Activated CD8-positive, alpha-beta memory T cell treated with anti-CD3 and anti-CD28 coated beads for 4 hours (primary cell): ENCODE results near the gene SRSF10.
"Not testable (repeated sequence)": the region's sequence is repeated elsewhere in the genome, so short reads cannot be mapped to it uniquely, and the experiment has no call there.

ENCODE experiments used
- DNase-seq, 2 donors: peaks; one replicate each; pipeline ENCODE4 v3.0.0-alpha.2; 2020; ENCODE audit warnings: low read depth in 2 of 2

SRSF10 gene

GRCh38 chr1:23979881-23980727 is at the start of gene SRSF10:
SRSF10 (minus strand) TSS chr1:23980327; CDS start chr1:23980255, 72 bp downstream.
- peak; percentile 95 for DNase-seq

- DNase-seq, result no peak
Measured at GRCh38 chr1:24027838-24028468, 47.8 kb upstream of the SRSF10 start.

- no peak for DNase-seq
Measured at GRCh38 chr1:24022581-24023361, 42.6 kb upstream of the SRSF10 start.

- DNase-seq, result no peak
Measured at GRCh38 chr1:24021403-24022266, 41.5 kb upstream of the SRSF10 start.

GRCh38 chr1:24020470-24020869 is 40.3 kb upstream of the SRSF10 start:
- no peak for DNase-seq

GRCh38 chr1:24020025-24020424 is 39.9 kb upstream of the SRSF10 start:
- DNase-seq, result no peak

- no peak for DNase-seq
Measured at GRCh38 chr1:24018611-24019580, 38.8 kb upstream of the SRSF10 start.

GRCh38 chr1:24015221-24016210 is 35.4 kb upstream of the SRSF10 start:
- no peak for DNase-seq

GRCh38 chr1:24012878-24013277 is 32.8 kb upstream of the SRSF10 start:
- DNase-seq, result not testable (repeated sequence)

GRCh38 chr1:24010650-24011049 is 30.5 kb upstream of the SRSF10 start:
- no peak for DNase-seq

GRCh38 chr1:24009406-24009805 is 29.3 kb upstream of the SRSF10 start:
- DNase-seq, result no peak

- DNase-seq, result not testable (repeated sequence)
Measured at GRCh38 chr1:24008574-24009184, 28.6 kb upstream of the SRSF10 start.

- DNase-seq, result no peak
Measured at GRCh38 chr1:24007079-24007478, 27.0 kb upstream of the SRSF10 start.

GRCh38 chr1:24005163-24005562 is 25.0 kb upstream of the SRSF10 start:
- no peak for DNase-seq

GRCh38 chr1:24004132-24004531 is 24.0 kb upstream of the SRSF10 start:
- no peak for DNase-seq

GRCh38 chr1:24003331-24003972 is 23.3 kb upstream of the SRSF10 start:
- DNase-seq, result no peak

GRCh38 chr1:24002695-24003094 is 22.6 kb upstream of the SRSF10 start:
- DNase-seq, result no peak

- no peak for DNase-seq
Measured at GRCh38 chr1:23999156-23999671, 19.1 kb upstream of the SRSF10 start.
